ENCODE data around the gene SEC11C.
A peak's percentile ranks its signal among the peaks of the same experiment; 100 is the strongest.
"Not testable (repeated sequence)": the region's sequence is repeated elsewhere in the genome, so short reads cannot be mapped to it uniquely, and the experiment has no call there.

The SEC11C gene

DNA sequence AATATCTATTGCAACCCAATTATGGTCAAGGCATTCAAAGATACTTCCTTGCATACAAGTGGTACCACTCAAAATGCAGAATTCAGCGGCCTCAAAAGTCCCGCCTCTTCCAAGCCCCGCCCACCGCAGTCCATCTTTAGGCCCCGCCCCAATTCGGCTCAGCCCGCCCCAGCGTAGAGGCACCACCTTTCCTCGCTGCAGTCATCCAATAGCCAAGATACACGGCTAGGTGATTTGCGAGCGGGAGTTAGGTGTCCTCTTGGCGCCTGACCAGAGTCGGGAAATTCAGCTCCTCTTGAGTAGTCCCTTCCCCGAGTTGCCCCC is 431 bp upstream of the SEC11C start:
- peak overlapping the region; percentile 92 for H3K4me3 Mint-ChIP-seq
- peak overlapping the region; percentile 97 for H3K27ac Mint-ChIP-seq
- peaks cover 42% of the 10 kb centered on the region for H3K4me1 Mint-ChIP-seq
- peaks cover 9% of the 10 kb centered on the region for H3K27me3 Mint-ChIP-seq
- peaks cover 1% of the 10 kb centered on the region for H3K36me3 Mint-ChIP-seq (ENCODE audit: low read depth)
- peak; percentile 81 for ATAC-seq
- no peaks in the 10 kb centered on the region for H3K9me3 Mint-ChIP-seq
- peak; percentile 91 for DNase-seq

GRCh38 chr18:59140302-59140885 is 710 bp downstream of the SEC11C start:
- peak overlapping the region; percentile 92 for H3K4me3 Mint-ChIP-seq
- ATAC-seq (no peak), DNase-seq (no peak)
- H3K27ac Mint-ChIP-seq: peak overlapping the region; percentile 97
- H3K9me3 Mint-ChIP-seq: no peaks in the 10 kb centered on the region
- peaks cover 51% of the 10 kb centered on the region for H3K4me1 Mint-ChIP-seq
- peaks cover 1% of the 10 kb centered on the region for H3K36me3 Mint-ChIP-seq (ENCODE audit: low read depth)
- peaks cover 4% of the 10 kb centered on the region for H3K27me3 Mint-ChIP-seq

DNA sequence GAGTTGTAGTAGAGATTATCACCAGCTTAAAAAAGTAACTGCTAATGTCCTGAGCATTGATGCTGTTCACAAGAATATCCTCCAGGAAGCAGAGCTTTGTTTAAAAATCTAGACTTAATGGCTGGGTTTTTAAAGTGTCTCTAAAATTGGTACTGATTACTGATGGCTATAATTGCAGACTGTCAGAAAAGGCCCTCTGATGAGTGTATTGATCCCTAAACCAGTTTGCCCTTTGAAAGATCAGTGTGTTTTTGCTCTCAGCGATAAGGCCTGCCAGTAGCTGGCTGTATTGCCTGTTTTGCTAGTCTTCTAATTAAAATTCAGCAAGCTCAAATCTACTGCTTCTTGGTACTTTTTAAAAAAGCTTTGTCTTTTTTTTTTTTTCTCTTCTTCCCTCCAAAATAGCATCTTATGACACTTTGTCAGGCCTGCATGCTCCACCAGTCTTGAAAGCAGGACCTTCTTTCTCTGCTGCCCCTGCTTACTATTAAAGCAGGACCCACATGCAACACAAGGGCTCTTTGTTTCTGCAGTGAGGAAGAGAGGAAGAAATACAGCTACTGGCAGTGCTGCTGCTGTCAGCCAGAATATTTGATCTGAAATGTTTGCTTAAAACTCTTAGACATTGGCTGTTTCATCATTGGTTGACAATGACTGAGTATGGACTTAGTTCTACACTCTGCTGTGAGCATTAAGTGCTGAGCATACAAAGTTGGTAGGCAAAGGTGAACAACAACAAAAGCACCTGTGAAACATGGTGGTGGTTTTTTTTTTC is 1.8 kb downstream of the SEC11C start:
- Mint-ChIP-seq H3K9me3 (no peaks in the 10 kb centered on the region), H3K4me3 (peak overlapping the region; percentile 92), H3K36me3 (ENCODE audit: low read depth) (peaks cover 5% of the 10 kb centered on the region), H3K27me3 (peaks cover 4% of the 10 kb centered on the region), H3K27ac (peak overlapping the region; percentile 97), H3K4me1 (peaks cover 58% of the 10 kb centered on the region)
- DNase-seq (no peak), ATAC-seq (no peak)

DNA sequence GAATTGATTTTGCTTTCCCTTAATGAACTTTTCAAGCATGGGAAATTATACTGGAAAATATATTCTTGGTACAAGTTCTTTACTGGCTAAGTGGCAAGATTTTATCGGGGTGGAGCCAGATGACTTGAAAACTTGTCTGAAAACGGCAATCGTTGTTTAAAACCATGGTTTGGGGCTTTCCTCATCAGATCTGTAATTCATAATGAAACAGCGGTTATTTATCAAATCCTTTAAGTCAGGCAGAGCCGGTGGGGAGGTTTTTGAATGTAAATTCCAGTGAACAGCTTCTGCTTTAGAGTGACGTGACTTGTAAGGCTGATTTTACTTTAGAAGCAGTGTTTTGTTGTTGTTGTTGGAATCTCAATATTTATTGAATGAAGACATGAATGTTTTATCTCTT is 2.6 kb downstream of the SEC11C start:
- no peaks in the 10 kb centered on the region for H3K27me3 Mint-ChIP-seq
- DNase-seq (no peak), ATAC-seq (no peak)
- peaks cover 60% of the 10 kb centered on the region for H3K4me1 Mint-ChIP-seq
- H3K27ac Mint-ChIP-seq: peak overlapping the region; percentile 81
- peak overlapping the region; percentile 92 for H3K4me3 Mint-ChIP-seq
- no peaks in the 10 kb centered on the region for H3K9me3 Mint-ChIP-seq
- peaks cover 6% of the 10 kb centered on the region for H3K36me3 Mint-ChIP-seq (ENCODE audit: low read depth)

- not testable (repeated sequence) for H3K36me3 Mint-ChIP-seq (ENCODE audit: low read depth); H3K9me3 Mint-ChIP-seq; DNase-seq; H3K27me3 Mint-ChIP-seq; ATAC-seq
- Mint-ChIP-seq H3K4me3 (peak overlapping the region; percentile 92), H3K4me1 (peaks cover 62% of the 10 kb centered on the region), H3K27ac (peak overlapping the region; percentile 82)
Observed at GRCh38 chr18:59142800-59143416, 3.2 kb downstream of the SEC11C start.

DNA sequence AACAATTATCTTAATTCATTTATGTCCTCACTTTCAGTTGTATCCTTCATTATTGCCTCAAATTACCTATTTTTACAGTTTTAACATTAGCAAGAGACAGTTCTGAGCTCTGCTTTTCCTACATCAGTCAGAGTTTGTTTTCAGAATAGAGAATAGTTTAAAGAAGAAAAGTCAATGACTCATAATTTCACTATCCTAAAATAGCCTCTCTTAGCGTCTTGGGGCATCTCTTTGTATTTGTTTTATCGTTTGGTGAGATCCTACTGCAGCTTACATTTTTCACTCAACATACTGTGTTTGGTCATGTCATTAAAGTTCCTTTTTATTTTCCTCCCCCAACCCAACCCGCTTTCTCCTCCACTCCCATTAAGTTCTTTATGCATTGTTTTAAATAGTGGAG is 3.8 kb downstream of the SEC11C start:
- ATAC-seq (no peak), DNase-seq (no peak)
- Mint-ChIP-seq H3K27ac (peak overlapping the region; percentile 82), H3K4me1 (peaks cover 66% of the 10 kb centered on the region), H3K27me3 (no peaks in the 10 kb centered on the region), H3K9me3 (no peaks in the 10 kb centered on the region), H3K36me3 (ENCODE audit: low read depth) (peaks cover 6% of the 10 kb centered on the region), H3K4me3 (peak overlapping the region; percentile 70)

DNA sequence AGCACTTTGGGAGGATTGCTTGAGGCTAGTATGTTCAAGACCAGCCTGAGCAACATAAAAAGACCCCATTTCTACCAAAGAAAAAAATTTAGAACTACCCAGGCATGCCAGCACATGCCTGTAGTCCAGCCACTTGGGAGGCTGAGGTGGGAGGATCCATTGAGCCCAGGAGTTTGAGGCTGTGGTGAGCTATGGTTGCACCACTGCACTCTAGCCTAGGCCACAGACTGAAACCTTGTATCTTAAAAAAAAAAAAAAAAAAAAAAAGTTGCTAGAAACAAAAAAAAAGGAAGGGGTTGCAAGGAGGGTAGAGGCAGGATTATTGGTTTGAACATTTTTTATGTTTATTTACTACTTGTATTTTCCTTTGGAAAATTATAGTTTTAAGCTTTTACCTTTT is 4.8 kb downstream of the SEC11C start:
- peaks cover 72% of the 10 kb centered on the region for H3K4me1 Mint-ChIP-seq
- no peaks in the 10 kb centered on the region for H3K27me3 Mint-ChIP-seq
- no peaks in the 10 kb centered on the region for H3K9me3 Mint-ChIP-seq
- ATAC-seq: no peak
- H3K36me3 Mint-ChIP-seq (ENCODE audit: low read depth): peaks cover 6% of the 10 kb centered on the region
- no peak for DNase-seq
- H3K27ac Mint-ChIP-seq: no peak overlapping the region
- no peak overlapping the region for H3K4me3 Mint-ChIP-seq

DNA sequence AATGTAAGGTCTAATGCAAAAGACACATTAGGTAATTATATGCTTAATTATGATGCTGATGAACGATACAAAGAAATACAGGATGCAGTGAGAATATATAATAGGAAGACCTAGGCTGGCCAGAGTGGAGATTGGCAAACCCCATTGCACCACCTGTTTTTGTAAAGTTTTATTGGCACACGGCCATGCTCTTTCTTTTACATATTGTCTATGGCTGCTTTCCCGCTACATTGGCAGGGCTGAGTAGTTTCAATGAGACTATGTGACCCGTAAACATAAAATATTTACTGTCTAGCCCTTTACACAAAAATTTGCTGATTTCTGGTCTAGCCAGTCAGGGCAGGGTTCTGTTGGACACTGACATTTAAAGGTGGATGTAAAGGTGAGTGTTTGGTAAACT is 5.4 kb downstream of the SEC11C start:
- DNase-seq (no peak), ATAC-seq (no peak)
- Mint-ChIP-seq H3K9me3 (no peaks in the 10 kb centered on the region), H3K4me1 (peaks cover 76% of the 10 kb centered on the region), H3K27ac (no peak overlapping the region), H3K36me3 (ENCODE audit: low read depth) (peaks cover 8% of the 10 kb centered on the region), H3K27me3 (no peaks in the 10 kb centered on the region), H3K4me3 (no peak overlapping the region)

DNA sequence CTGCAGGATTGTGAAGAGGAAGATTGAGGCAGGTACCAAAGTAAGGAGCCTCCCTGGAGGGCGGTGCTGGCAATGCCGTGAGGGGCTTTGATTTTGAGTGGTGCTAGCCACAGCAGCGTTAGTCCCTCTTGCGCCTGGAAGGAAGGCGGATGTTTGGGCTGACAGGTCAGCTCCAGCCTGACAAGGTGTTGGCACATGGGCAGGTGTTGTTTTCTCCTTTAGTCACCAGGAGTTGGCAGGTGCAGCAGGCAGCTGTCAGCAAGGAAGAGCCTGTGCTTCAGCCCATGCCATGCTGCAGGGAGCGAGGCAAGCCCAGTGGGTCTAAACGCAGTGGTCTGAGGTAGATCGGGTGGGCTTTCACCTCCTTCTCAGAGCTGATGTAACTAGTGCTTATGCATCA is 8.5 kb downstream of the SEC11C start:
- no peaks in the 10 kb centered on the region for H3K27me3 Mint-ChIP-seq
- no peaks in the 10 kb centered on the region for H3K9me3 Mint-ChIP-seq
- peaks cover 48% of the 10 kb centered on the region for H3K4me1 Mint-ChIP-seq
- H3K27ac Mint-ChIP-seq: no peak overlapping the region
- no peak for DNase-seq
- no peak for ATAC-seq
- peaks cover 21% of the 10 kb centered on the region for H3K36me3 Mint-ChIP-seq (ENCODE audit: low read depth)
- H3K4me3 Mint-ChIP-seq: no peak overlapping the region

- Mint-ChIP-seq H3K27me3 (no peaks in the 10 kb centered on the region), H3K4me3 (peak overlapping the region; percentile 3), H3K4me1 (peaks cover 40% of the 10 kb centered on the region), H3K27ac (peak overlapping the region; percentile 65), H3K9me3 (no peaks in the 10 kb centered on the region), H3K36me3 (ENCODE audit: low read depth) (peaks cover 26% of the 10 kb centered on the region)
- DNase-seq (no peak), ATAC-seq (peak; percentile 92)
Observed at GRCh38 chr18:59149007-59149406, 9.3 kb downstream of the SEC11C start.

- peak; percentile 17 for ATAC-seq
- Mint-ChIP-seq H3K4me3 (no peak overlapping the region), H3K4me1 (peaks cover 36% of the 10 kb centered on the region), H3K27ac (peak overlapping the region; percentile 65), H3K27me3 (no peaks in the 10 kb centered on the region), H3K36me3 (ENCODE audit: low read depth) (peaks cover 31% of the 10 kb centered on the region), H3K9me3 (no peaks in the 10 kb centered on the region)
- DNase-seq: no peak
Observed at GRCh38 chr18:59149416-59149815, 9.7 kb downstream of the SEC11C start.

- Mint-ChIP-seq H3K4me3 (no peak overlapping the region), H3K9me3 (no peaks in the 10 kb centered on the region), H3K27ac (no peak overlapping the region), H3K36me3 (ENCODE audit: low read depth) (peaks cover 35% of the 10 kb centered on the region), H3K27me3 (no peaks in the 10 kb centered on the region), H3K4me1 (peaks cover 30% of the 10 kb centered on the region)
- DNase-seq (no peak), ATAC-seq (no peak)
Observed at GRCh38 chr18:59150236-59150635, 10.6 kb downstream of the SEC11C start.

GRCh38 chr18:59155153-59155552 is 15.5 kb downstream of the SEC11C start:
- Mint-ChIP-seq H3K9me3 (no peaks in the 10 kb centered on the region), H3K36me3 (ENCODE audit: low read depth) (peaks cover 47% of the 10 kb centered on the region), H3K4me3 (no peak overlapping the region), H3K27me3 (no peaks in the 10 kb centered on the region), H3K4me1 (peaks cover 1% of the 10 kb centered on the region), H3K27ac (no peak overlapping the region)
- ATAC-seq (no peak), DNase-seq (no peak)

DNA sequence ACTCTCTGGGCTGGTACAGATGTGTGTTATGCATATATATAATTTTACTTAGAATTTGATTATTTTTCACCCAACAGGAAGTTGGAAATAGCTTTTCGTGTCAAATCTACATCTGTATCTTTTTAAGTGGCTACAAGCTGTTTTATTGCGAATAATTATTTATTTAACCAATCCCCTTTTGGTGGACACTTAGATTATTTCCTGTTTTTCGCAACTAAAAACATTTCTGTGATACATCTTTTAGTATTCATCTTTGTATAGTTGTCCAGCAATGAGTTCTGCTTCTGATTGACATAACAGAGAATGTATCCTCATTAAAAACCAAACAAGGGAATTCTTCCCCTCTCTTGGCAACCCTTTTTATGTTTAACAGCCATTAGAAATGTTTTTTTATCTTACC is 16.6 kb downstream of the SEC11C start:
- no peak for DNase-seq
- Mint-ChIP-seq H3K36me3 (ENCODE audit: low read depth) (peaks cover 41% of the 10 kb centered on the region), H3K27me3 (no peaks in the 10 kb centered on the region), H3K27ac (no peak overlapping the region), H3K4me3 (no peak overlapping the region), H3K4me1 (no peaks in the 10 kb centered on the region), H3K9me3 (no peaks in the 10 kb centered on the region)
- ATAC-seq: no peak

- ATAC-seq (no peak), DNase-seq (no peak)
- H3K4me3 Mint-ChIP-seq: no peak overlapping the region
- no peak overlapping the region for H3K27ac Mint-ChIP-seq
- H3K4me1 Mint-ChIP-seq: no peaks in the 10 kb centered on the region
- H3K9me3 Mint-ChIP-seq: no peaks in the 10 kb centered on the region
- H3K36me3 Mint-ChIP-seq (ENCODE audit: low read depth): peaks cover 25% of the 10 kb centered on the region
- no peaks in the 10 kb centered on the region for H3K27me3 Mint-ChIP-seq
Observed at GRCh38 chr18:59159265-59159664, 19.6 kb downstream of the SEC11C start.
